BE2C (cell line): Measurements from ENCODE around the gene RRBP1.

Experiments used
- DNase-seq: peaks from one replicate; pipeline ENCODE4 v3.0.0-alpha.2; 2020
- H3K27me3 ChIP-seq: fragments of 250-450 bp; sonication (Bioruptor Pico); 2 replicates; pipeline ENCODE4 v1.5.1; 2020; ENCODE audit warnings: mild to moderate bottlenecking
- H3K36me3 ChIP-seq: fragments of 250-450 bp; sonication (Bioruptor Pico); 2 replicates; pipeline ENCODE4 v1.5.1; 2020; ENCODE audit warnings: mild to moderate bottlenecking
- H3K4me1 ChIP-seq: fragments of 250-450 bp; sonication (Bioruptor Pico); 2 replicates; pipeline ENCODE4 v1.5.1; 2020
- H3K4me3 ChIP-seq: 2 replicates; pipeline ENCODE4 v1.5.1; 2011; ENCODE audit warnings: low read depth, low read length
- H3K9me3 ChIP-seq: fragments of 250-450 bp; sonication (Bioruptor Pico); 2 replicates; pipeline ENCODE4 v1.5.1; 2020
- CTCF ChIP-seq: IDR thresholded peaks from 2 replicates; pipeline ENCODE4 v1.5.1; 2012; ENCODE audit warnings: mild to moderate bottlenecking, low read depth, low read length

Gene RRBP1

GRCh38 chr20:17605131-17605660 is 76.8 kb downstream of the RRBP1 start:
- no peak for TF ChIP-seq CTCF
- Histone ChIP-seq H3K36me3 (peaks cover 26% of the 10 kb centered on the region), H3K27me3 (no peaks in the 10 kb centered on the region), H3K4me1 (no peaks in the 10 kb centered on the region), H3K9me3 (no peaks in the 10 kb centered on the region), H3K4me3 (no peak overlapping the region)
- no peak for DNase-seq

- TF ChIP-seq CTCF: no peak
- no peaks in the 10 kb centered on the region for H3K4me1 ChIP-seq
- no peak for DNase-seq
- no peak overlapping the region for H3K4me3 ChIP-seq
- no peaks in the 10 kb centered on the region for H3K27me3 ChIP-seq
- H3K36me3 ChIP-seq: peaks cover 20% of the 10 kb centered on the region
- H3K9me3 ChIP-seq: no peaks in the 10 kb centered on the region
Observed at GRCh38 chr20:17602493-17602892, 79.5 kb downstream of the RRBP1 start.

- Histone ChIP-seq H3K4me1 (no peaks in the 10 kb centered on the region), H3K27me3 (no peaks in the 10 kb centered on the region), H3K4me3 (no peak overlapping the region), H3K36me3 (peaks cover 18% of the 10 kb centered on the region), H3K9me3 (no peaks in the 10 kb centered on the region)
- no peak for DNase-seq
- TF ChIP-seq CTCF: no peak
Observed at GRCh38 chr20:17601957-17602356, 80.1 kb downstream of the RRBP1 start.

- no peak for DNase-seq
- no peaks in the 10 kb centered on the region for H3K27me3 ChIP-seq
- no peak overlapping the region for H3K4me3 ChIP-seq
- TF ChIP-seq CTCF: no peak
- no peaks in the 10 kb centered on the region for H3K9me3 ChIP-seq
- H3K36me3 ChIP-seq: peaks cover 7% of the 10 kb centered on the region
- H3K4me1 ChIP-seq: no peaks in the 10 kb centered on the region
Observed at GRCh38 chr20:17598013-17598550, 84.0 kb downstream of the RRBP1 start.

DNA sequence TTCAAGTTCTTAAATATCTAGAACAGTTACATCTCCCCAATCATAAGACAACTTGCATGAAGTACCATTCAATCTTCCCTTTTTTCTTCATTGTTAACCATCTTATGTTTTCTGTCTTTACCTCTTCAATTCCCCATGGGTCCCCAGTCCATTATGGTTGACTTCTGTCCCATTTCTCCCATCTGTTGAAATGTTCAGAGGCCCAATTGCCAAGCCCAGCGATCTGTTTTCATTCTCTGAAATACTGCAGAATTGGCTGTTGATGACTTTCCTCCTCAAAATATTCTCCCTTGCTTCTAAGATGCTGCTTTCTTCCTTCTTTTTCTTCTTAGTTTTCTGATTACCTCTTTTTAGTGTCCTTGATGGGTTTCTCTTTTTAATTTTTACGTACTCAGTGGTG is 86.2 kb downstream of the RRBP1 start:
- no peak for TF ChIP-seq CTCF
- H3K9me3 ChIP-seq: no peaks in the 10 kb centered on the region
- H3K4me3 ChIP-seq: no peak overlapping the region
- H3K27me3 ChIP-seq: no peaks in the 10 kb centered on the region
- 0 out of 2 replicates have a peak, but pooled peaks cover 1% of the 10 kb centered on the region for H3K36me3 ChIP-seq
- no peak for DNase-seq
- H3K4me1 ChIP-seq: no peaks in the 10 kb centered on the region

GRCh38 chr20:17594443-17594842 is 87.6 kb downstream of the RRBP1 start:
- no peak for DNase-seq
- 0 out of 2 replicates have a peak, but pooled peaks cover 2% of the 10 kb centered on the region for H3K36me3 ChIP-seq
- no peaks in the 10 kb centered on the region for H3K4me1 ChIP-seq
- no peak overlapping the region for H3K4me3 ChIP-seq
- H3K9me3 ChIP-seq: no peaks in the 10 kb centered on the region
- H3K27me3 ChIP-seq: no peaks in the 10 kb centered on the region
- no peak for TF ChIP-seq CTCF
